Kidney (tissue), 14 donors: ENCODE data around the gene GDA. TPM values are rescaled to one million over a fixed set of nuclear protein-coding genes. Genes with fewer than 3 reads are reported as not detected.

Experiments
- DNase-seq, 5 donors: peaks; one replicate each; pipeline ENCODE4 v3.0.0-alpha.2; 2013 to 2020
- FAIRE-seq: peaks from 2 replicates; lab custom pipeline; 2012; peaks lifted over from hg19 to GRCh38; lab: Jason Lieb, UNC
- H3K27ac ChIP-seq, 2 donors: one replicate each; pipeline ENCODE4 v1.7.0; 2013; ENCODE audit warnings: low read depth in 2 of 2, low read length in 2 of 2, inconsistent platforms in 1 of 2
- H3K27me3 ChIP-seq: one replicate; pipeline ENCODE4 v1.7.1; 2013; ENCODE audit warnings: low read length, inconsistent platforms; ENCODE audit not compliant: control insufficient read depth, insufficient read depth
- H3K36me3 ChIP-seq, 3 donors: one replicate each; pipeline versions ENCODE4 v1.7.0 to v1.7.1; 2013; ENCODE audit warnings: low read length in 3 of 3, control low read depth in 1 of 3, inconsistent platforms in 1 of 3; ENCODE audit not compliant: insufficient read depth in 3 of 3, control insufficient read depth in 2 of 3
- H3K4me1 ChIP-seq, 3 donors: one replicate each; pipeline versions ENCODE4 v1.7.0 to v1.7.1; 2013; ENCODE audit warnings: low read length in 3 of 3, inconsistent platforms in 1 of 3, low read depth in 1 of 3; ENCODE audit not compliant: control insufficient read depth in 2 of 3, insufficient read depth in 2 of 3
- H3K4me3 ChIP-seq, 3 donors: one replicate each; pipeline versions ENCODE4 v1.7.0 to v1.8.1; 2013; ENCODE audit warnings: low read length in 3 of 3, control low read depth in 1 of 3, inconsistent platforms in 1 of 3
- H3K9ac ChIP-seq, 3 donors: one replicate each; pipeline versions ENCODE4 v1.7.0 to v1.7.1; 2013; ENCODE audit warnings: low read length in 3 of 3, control low read depth in 1 of 3, inconsistent platforms in 1 of 3
- H3K9me3 ChIP-seq, 3 donors: one replicate each; pipeline versions ENCODE4 v1.7.0 to v1.7.1; 2013; ENCODE audit warnings: low read length in 3 of 3, control low read depth in 1 of 3, inconsistent platforms in 1 of 3; ENCODE audit not compliant: control insufficient read depth in 2 of 3, insufficient read depth in 1 of 3
- CTCF ChIP-seq: IDR thresholded peaks from 3 replicates; pipeline ENCODE4 v1.5.1; 2012; ENCODE audit warnings: mild to moderate bottlenecking, moderate library complexity, borderline replicate concordance; ENCODE audit not compliant: insufficient read depth; ENCODE audit errors: extremely low read depth
- intact Hi-C: fragments of 100-400 bp; cut with DNase I; formaldehyde crosslinking; loops from one replicate; pipeline ENCODE4 v1.11.1; 2022
- polyA plus RNA-seq: library from polyadenylated mRNA; stranded (reverse); fragments of 350-450 nt; fragmentation: Illumina TruSeq; extraction: RNeasy Lipid Tissue Mini Kit (QIAGEN cat#74804); gene quantifications from one replicate; pipeline ENCODE4 v1.2.3, GENCODE V29; 2014; ENCODE audit warnings: low read depth, low replicate concordance; ENCODE audit not compliant: insufficient read depth
- total RNA-seq: library from RNA; stranded (reverse); fragmentation: NEBNext Ultra II Directional; extraction: Animal tissue kit (Norgen Biotek cat#: 25700); gene quantifications from one replicate; pipeline ENCODE4 v1.2.1, GENCODE V29; 2021
- donor health status: control.
- donor health status: control.
- donor health status: control.
- donor health status: control.
- donor health status: control.
- donor health status: DM: yes; HTN: yes; CAD: no.
- donor health status: Normal renal cell carcinoma (clear cell type).

The GDA gene
- total and polyA plus RNA-seq, 2 donors from 2014 or later = 31.4 to 88.1 TPM

DNA sequence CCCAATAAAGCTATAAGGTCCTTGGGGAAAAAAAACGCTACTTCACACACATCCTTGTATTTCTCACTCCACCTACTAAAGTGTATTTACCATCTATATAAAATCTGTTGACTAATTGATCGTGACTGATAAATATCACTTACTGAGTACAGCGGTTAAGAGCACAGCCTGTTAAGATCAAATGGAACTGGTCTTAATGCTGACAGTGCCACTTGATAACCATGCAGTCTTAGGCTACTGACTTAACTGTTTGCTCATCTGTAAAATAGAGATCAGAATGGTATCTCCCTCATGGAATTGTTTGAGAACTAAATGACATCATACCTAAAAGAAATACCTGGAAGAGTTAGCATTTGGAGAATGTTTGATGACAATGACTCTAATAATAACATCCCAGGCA is 148.3 kb downstream of the GDA start:
- Histone ChIP-seq H3K4me3 (no peak overlapping the region), H3K36me3 (no peaks in the 10 kb centered on the region), H3K4me1 (peaks cover 3 to 13% (median 11%) of the 10 kb centered on the region in 3 donors), H3K27me3 (no peaks in the 10 kb centered on the region), H3K27ac (no peak overlapping the region), H3K9me3 (no peaks in the 10 kb centered on the region), H3K9ac (no peak overlapping the region)
- DNase-seq (no peak), FAIRE-seq (no peak)
- intact Hi-C loops = no loop called here
- no peak for TF ChIP-seq CTCF

DNA sequence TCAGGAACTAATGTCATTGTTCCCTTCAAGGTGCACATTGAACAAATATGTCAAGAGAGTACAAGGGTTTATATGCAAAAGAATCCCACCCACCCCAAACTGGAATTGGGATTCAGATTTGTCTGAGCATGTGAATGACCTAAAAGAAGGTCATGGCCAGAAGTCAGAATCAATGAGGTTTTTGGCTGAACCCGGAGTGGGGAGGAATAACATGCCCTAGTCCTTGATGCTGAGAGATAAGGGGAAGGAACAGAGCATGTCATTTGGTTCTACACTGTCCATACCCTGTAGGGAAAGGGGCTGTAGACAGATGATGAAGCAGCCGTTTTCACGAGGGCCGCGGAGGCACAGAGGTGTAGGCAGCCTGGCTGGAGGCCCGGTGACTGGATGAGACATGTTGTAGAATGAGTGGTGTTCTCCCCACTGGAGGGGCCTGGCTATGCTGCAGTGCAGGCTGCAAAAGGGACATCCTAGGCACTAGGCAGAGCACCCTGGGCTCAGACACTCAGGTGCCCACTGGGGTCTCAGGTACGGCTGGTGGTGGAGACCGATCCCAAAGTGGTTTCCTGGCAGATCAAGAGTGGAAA is 149.9 kb downstream of the GDA start:
- no peak for DNase-seq
- no peak for TF ChIP-seq CTCF
- Histone ChIP-seq H3K27ac (no peak overlapping the region), H3K4me3 (no peak overlapping the region), H3K4me1 (peaks cover 0 to 8% (median 6%) of the 10 kb centered on the region in 3 donors), H3K36me3 (no peaks in the 10 kb centered on the region), H3K9ac (no peak overlapping the region), H3K9me3 (no peaks in the 10 kb centered on the region), H3K27me3 (no peaks in the 10 kb centered on the region)
- intact Hi-C loops = no loop called here
- FAIRE-seq = no peak

GRCh38 chr9:72300873-72301272 is 151.6 kb downstream of the GDA start:
- Histone ChIP-seq H3K4me3 (no peak overlapping the region), H3K27me3 (no peaks in the 10 kb centered on the region), H3K9me3 (no peaks in the 10 kb centered on the region), H3K36me3 (no peaks in the 10 kb centered on the region), H3K4me1 (peaks cover 0 to 10% (median 10%) of the 10 kb centered on the region in 3 donors), H3K27ac (no peak overlapping the region), H3K9ac (no peak overlapping the region)
- intact Hi-C loops = no loop called here
- TF ChIP-seq CTCF = no peak
- FAIRE-seq = no peak
- DNase-seq = no peak

Other genes with a start within 250 kb of the GDA start
- 19.0 TPM for gene ABHD17B, start 238.2 kb upstream of the GDA start, total RNA-seq
- gene ABHD17B, start 238.2 kb upstream of the GDA start, polyA plus RNA-seq = 9.0 TPM
- 8.1 TPM for gene C9orf85, start 237.8 kb upstream of the GDA start, total RNA-seq
- gene C9orf85, start 237.8 kb upstream of the GDA start, polyA plus RNA-seq = 7.0 TPM
- gene C9orf57, start 88.8 kb upstream of the GDA start, total RNA-seq = not detected
- gene C9orf57, start 88.8 kb upstream of the GDA start, polyA plus RNA-seq = not detected
- gene ZFAND5, start 215.8 kb downstream of the GDA start, total RNA-seq = 218 TPM
- 88.8 TPM for gene ZFAND5, start 215.8 kb downstream of the GDA start, polyA plus RNA-seq